ENCODE results near the gene ZNF484.
A peak's percentile ranks its signal among the peaks of the same experiment; 100 is the strongest.
"Not testable (repeated sequence)": the region's sequence is repeated elsewhere in the genome, so short reads cannot be mapped to it uniquely, and the experiment has no call there.

ZNF484 gene

DNA sequence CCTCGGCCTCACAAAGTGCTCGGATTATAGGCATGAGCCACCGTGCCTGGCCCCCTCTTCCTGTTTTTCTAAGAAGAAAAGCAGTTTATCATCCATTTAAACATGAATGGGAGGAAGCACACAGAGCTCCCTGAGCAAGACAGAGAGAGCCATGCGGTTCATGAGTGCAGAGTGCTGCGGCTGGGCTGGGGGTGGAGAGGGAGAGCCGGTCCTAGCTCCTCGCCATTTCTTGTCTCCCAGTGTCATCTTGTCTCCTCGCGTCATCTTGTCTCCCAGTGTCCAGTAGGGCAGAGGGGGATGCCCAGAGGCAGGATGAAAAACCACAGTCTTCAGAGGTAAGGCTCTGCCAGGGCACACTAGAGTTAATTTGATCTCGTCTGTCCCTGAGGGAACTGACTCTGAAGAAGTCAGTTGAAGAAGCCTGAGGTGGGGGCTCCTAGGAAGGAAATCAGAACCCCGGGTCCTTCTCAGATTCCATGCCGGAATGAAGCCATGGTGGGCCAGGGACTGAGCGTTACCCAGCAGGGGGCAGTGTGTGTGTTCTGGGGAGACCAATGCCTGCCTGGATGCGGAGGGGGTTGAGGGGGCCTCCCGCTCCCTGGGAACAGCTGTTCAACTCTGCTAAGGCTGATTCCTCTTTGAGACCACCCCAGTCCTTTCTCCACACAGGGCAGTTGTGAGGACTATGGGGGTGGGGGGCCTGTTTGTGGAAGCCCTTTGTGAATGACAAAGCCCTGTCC is 6.0 kb upstream of the ZNF484 start:
- DNase-seq = peak; percentile 50
- not testable (repeated sequence) for H3K9me3 Mint-ChIP-seq; H3K27me3 Mint-ChIP-seq; H3K36me3 Mint-ChIP-seq (ENCODE audit: low read depth); H3K4me3 Mint-ChIP-seq
- Mint-ChIP-seq H3K27ac (peak overlapping the region; percentile 57), H3K4me1 (ENCODE audit: low read depth) (peaks cover 46% of the 10 kb centered on the region)

DNA sequence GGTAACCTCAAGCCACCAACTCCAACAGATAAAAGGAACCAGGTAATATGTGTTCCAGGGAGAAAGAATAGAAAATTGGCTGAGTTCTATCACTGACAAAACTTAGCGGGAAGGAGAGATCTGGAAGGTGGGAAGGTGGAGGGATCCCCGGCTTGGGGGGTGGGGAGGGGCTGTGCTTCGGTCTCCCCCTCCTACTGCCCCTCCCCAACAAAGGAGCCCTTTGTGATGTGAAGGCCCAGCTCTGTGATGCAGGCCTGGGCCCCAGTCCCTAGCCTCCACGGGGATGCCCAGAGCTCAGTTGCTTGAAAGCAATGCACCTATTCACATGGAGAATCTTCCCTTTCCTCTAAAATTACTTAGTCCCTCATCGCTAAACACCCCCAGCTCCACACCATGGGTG is 4.4 kb upstream of the ZNF484 start:
- no peak for DNase-seq
- no peak overlapping the region for H3K27ac Mint-ChIP-seq
- peaks cover 4% of the 10 kb centered on the region for H3K36me3 Mint-ChIP-seq (ENCODE audit: low read depth)
- H3K27me3 Mint-ChIP-seq = no peaks in the 10 kb centered on the region
- H3K4me1 Mint-ChIP-seq (ENCODE audit: low read depth) = peaks cover 42% of the 10 kb centered on the region
- peaks cover 2% of the 10 kb centered on the region for H3K9me3 Mint-ChIP-seq
- H3K4me3 Mint-ChIP-seq = no peak overlapping the region

DNA sequence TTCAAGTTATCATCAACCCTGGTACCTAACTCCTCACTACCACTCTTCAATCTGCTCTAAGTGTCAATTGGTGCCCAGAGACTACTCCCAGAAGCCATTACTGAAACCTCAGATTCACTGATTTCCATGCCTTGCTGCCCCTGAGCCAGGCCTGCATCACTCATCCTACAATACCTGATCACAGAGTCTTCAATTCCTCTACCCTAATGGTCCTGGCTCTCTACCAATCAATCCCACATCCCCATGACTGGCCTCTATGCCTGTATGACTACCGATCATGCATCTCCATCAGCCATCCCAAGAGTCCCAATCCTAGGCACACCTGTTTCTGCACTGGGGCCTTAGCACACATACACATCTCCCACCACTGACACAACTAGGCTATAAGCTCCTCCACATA is 2.5 kb downstream of the ZNF484 start:
- Mint-ChIP-seq H3K4me3 (peak overlapping the region; percentile 99), H3K4me1 (ENCODE audit: low read depth) (peaks cover 55% of the 10 kb centered on the region), H3K36me3 (ENCODE audit: low read depth) (peaks cover 52% of the 10 kb centered on the region), H3K9me3 (peaks cover 2% of the 10 kb centered on the region), H3K27me3 (no peaks in the 10 kb centered on the region), H3K27ac (no peak overlapping the region)
- DNase-seq = no peak

DNA sequence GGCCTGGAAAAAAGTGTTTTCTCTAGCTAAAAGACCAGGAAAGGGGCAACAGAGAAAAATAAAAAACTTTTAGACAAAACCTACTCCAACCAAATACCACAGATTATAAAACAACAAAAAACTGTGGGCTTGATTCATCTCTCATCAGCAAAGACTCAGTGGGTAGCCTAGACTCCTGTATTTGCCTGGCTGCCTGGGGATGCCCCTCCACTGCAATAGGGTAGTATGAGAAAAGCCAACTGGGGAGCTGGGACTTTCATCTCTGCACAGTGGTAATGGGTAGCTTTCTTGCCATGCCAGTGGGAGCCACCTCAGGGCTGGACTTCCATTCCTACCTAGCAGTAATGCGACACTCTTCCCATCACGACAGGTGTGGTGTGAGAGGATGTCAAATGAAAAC is 7.5 kb downstream of the ZNF484 start:
- peaks cover 86% of the 10 kb centered on the region for H3K36me3 Mint-ChIP-seq (ENCODE audit: low read depth)
- H3K27me3 Mint-ChIP-seq = no peaks in the 10 kb centered on the region
- no peaks in the 10 kb centered on the region for H3K9me3 Mint-ChIP-seq
- H3K27ac Mint-ChIP-seq = no peak overlapping the region
- no peak overlapping the region for H3K4me3 Mint-ChIP-seq
- peaks cover 49% of the 10 kb centered on the region for H3K4me1 Mint-ChIP-seq (ENCODE audit: low read depth)
- DNase-seq = no peak

DNA sequence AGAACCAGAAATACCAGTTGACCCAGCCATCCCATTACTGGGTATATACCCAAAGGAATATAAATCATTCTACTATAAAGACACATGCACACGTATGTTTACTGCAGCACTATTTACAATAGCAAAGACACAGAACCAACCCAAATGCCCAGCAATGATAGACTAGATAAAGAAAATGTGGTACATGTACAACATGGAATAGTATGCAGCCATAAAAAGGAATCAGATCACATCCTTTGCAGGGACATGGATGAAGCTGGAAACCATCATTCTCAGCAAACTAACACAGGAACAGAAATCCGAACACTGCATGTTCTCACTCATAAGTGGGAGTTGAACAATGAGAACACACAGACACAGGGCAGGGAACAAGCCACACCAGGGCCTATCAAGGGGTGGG is 11.2 kb downstream of the ZNF484 start:
- not testable (repeated sequence) for H3K27me3 Mint-ChIP-seq, H3K27ac Mint-ChIP-seq, DNase-seq, H3K9me3 Mint-ChIP-seq, H3K4me3 Mint-ChIP-seq
- H3K36me3 Mint-ChIP-seq (ENCODE audit: low read depth) = peaks cover 87% of the 10 kb centered on the region
- peaks cover 57% of the 10 kb centered on the region for H3K4me1 Mint-ChIP-seq (ENCODE audit: low read depth)

DNA sequence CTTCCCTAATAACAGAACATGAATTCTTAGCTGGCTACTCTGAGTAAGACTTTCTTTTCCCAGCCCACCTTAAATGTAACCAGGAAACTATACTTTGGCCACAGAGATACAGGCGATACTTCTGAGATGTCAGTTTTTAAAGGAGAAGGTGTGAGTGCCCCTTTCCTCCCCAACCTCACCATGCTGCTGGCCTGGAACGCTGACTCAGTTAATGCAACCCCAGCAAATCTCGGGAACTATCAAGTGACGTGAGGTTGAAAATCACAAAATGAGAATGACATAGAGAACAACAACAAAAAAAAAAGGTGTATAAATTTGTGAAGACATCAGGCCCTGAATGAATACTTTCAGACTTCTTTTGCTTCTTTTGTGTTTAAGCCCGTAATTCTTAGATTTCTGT is 13.7 kb downstream of the ZNF484 start:
- Mint-ChIP-seq H3K4me3 (no peak overlapping the region), H3K27me3 (no peaks in the 10 kb centered on the region), H3K9me3 (no peaks in the 10 kb centered on the region), H3K27ac (no peak overlapping the region), H3K36me3 (ENCODE audit: low read depth) (peaks cover 89% of the 10 kb centered on the region), H3K4me1 (ENCODE audit: low read depth) (peaks cover 47% of the 10 kb centered on the region)
- no peak for DNase-seq

DNA sequence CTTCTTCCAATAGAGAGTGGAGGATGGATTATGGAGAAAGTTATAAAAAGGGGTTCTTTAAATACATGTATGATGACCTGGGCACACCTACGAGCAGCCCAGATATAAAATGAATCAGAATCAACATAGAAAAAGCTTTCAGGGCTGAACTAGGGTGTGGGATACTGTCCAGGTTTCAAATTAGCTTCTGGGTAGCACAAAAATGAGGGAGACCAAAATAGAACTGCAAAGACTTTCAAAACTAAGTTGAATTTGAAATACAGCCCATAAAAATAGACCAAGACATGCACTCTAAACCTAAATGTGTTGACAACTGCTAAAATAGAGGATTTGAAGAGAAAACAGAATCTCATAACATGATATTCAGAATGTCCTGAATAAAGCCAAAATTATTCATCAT is 17.0 kb downstream of the ZNF484 start:
- Mint-ChIP-seq H3K4me1 (ENCODE audit: low read depth) (peaks cover 38% of the 10 kb centered on the region), H3K27me3 (no peaks in the 10 kb centered on the region), H3K27ac (no peak overlapping the region), H3K9me3 (no peaks in the 10 kb centered on the region), H3K4me3 (no peak overlapping the region), H3K36me3 (ENCODE audit: low read depth) (peaks cover 88% of the 10 kb centered on the region)
- no peak for DNase-seq

DNA sequence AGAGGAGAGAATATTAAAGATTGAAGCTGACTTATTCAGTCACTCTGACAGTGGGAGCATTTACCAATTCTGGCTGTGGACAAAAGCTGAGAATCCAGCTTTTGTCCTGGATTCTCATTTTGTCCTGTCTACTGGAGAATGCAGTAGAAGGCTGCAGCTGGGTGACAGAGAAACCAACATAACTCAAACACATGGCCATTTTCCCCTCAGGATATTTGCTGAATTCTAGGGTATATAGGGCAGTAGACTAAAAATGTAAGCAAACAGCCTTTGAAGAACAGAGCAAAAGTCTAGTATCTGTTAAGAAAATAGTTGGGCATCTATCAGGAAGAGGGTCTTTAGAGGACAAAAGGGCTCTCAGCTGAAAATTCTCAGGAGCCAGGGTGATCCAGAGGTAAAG is 20.6 kb downstream of the ZNF484 start:
- DNase-seq = no peak
- H3K4me3 Mint-ChIP-seq = no peak overlapping the region
- no peaks in the 10 kb centered on the region for H3K27me3 Mint-ChIP-seq
- H3K27ac Mint-ChIP-seq = no peak overlapping the region
- H3K9me3 Mint-ChIP-seq = no peaks in the 10 kb centered on the region
- H3K4me1 Mint-ChIP-seq (ENCODE audit: low read depth) = peaks cover 17% of the 10 kb centered on the region
- peaks cover 90% of the 10 kb centered on the region for H3K36me3 Mint-ChIP-seq (ENCODE audit: low read depth)

DNA sequence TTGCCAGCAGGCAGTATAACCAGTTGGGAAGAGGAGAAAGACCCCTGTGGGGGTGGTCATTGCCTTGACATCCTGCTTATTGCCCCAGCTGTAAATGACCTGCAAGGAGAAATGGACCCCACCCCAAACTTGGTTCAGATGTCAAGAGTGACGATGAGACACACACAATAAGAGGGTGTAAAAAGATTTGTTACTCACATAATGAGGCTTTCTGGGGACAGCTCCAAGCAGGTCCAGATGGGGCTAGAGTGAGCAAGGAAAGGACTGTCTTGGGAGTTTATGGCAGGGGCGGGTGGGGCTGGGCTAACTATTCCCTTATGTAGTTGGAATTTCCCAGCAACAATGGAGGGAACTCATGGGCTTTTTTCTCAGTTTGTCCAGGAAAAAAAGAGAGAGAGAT is 24.1 kb downstream of the ZNF484 start:
- H3K36me3 Mint-ChIP-seq (ENCODE audit: low read depth) = peaks cover 94% of the 10 kb centered on the region

DNA sequence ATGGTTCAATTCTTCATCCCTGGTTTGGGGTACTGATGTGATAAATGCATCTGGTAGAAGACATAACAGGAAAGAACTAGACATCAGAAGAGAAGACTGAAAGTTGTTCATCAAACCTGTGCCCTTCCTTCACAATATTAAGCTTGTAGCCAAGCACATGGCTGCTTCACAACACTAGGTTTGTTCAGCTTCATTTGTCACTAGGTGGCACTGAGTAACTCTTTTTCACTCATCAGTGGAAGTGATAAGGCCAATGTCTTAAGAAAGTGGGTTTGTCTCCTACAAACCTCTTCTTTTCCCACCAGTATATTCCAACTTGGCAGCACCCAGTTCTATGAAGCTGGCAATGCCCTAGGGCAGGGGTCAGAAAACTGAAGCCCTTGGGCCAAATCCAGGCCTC is 26.9 kb downstream of the ZNF484 start:
- Mint-ChIP-seq H3K27ac (no peak overlapping the region), H3K4me3 (no peak overlapping the region), H3K4me1 (ENCODE audit: low read depth) (no peaks in the 10 kb centered on the region), H3K27me3 (no peaks in the 10 kb centered on the region), H3K36me3 (ENCODE audit: low read depth) (peaks cover 96% of the 10 kb centered on the region), H3K9me3 (peaks cover 36% of the 10 kb centered on the region)
- no peak for DNase-seq

More for the DNA sequence above, 24.1 kb downstream of the ZNF484 start:
- Mint-ChIP-seq H3K4me1 (ENCODE audit: low read depth) (no peaks in the 10 kb centered on the region), H3K9me3 (peaks cover 11% of the 10 kb centered on the region), H3K4me3 (no peak overlapping the region), H3K27me3 (no peaks in the 10 kb centered on the region), H3K27ac (no peak overlapping the region)
- no peak for DNase-seq

DNA sequence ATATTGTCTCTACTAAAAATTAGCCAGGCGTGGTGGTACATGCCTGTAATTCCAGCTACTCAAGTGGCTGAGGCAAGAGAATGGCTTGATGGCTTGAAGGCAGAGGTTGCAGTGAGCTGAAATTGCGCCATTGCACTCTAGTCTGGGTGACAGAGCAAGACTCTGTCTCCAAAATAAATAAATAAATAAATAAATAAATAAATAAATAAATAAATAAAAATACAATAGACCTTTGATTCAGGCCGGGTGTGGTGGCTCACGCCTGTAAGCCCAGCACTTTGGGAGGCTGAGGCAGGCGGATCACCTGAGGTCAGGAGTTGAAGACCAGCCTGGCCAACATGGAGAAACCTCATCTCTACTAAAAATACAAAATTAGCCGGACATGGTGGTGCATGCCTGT is 29.1 kb downstream of the ZNF484 start:
- Mint-ChIP-seq H3K36me3 (ENCODE audit: low read depth) (peaks cover 96% of the 10 kb centered on the region), H3K9me3 (peaks cover 43% of the 10 kb centered on the region)
- not testable (repeated sequence) for H3K27ac Mint-ChIP-seq; H3K27me3 Mint-ChIP-seq; H3K4me1 Mint-ChIP-seq (ENCODE audit: low read depth); DNase-seq; H3K4me3 Mint-ChIP-seq

DNA sequence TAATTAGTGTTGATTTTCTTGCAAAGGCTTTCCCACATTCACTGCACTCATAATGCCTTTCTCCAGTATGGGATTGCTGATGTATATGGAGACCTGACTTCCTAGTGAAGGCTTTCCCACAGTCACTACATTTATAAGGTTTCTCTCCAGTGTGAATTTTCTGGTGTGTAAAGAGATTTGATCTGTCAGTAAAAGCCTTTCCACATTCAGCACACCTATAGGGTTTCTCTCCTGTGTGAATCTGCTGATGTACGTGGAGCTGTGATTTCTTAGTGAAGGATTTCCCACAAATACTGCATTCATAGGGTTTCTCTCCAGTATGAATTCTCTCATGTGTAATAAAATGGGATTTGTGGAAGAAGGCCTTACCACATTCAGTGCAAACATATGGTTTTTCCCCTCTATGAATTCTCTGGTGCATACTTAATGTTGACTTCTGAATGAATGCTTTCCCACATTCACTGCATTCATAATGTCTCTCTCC is 31.1 kb downstream of the ZNF484 start:
- Mint-ChIP-seq H3K27ac (no peak overlapping the region), H3K36me3 (ENCODE audit: low read depth) (peaks cover 89% of the 10 kb centered on the region), H3K9me3 (peaks cover 50% of the 10 kb centered on the region), H3K27me3 (no peaks in the 10 kb centered on the region), H3K4me1 (ENCODE audit: low read depth) (no peaks in the 10 kb centered on the region), H3K4me3 (no peak overlapping the region)
- no peak for DNase-seq

DNA sequence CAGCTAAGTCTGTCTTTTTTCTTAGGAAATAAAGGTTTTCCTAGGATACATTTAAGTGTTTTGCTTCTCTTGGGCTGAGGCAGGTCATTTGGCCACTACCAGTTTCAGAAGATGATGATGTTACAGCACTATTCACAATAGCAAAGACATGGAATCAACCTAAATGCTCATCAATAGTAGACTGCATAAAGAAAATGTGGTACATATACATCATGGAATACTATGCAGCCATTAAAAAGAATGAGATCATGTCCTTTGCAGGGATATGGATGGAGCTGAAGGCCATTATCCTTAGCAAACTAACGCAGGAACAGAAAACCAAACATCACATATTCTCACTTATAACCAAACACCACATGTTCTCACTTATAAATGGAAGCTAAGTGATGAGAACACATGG is 39.4 kb downstream of the ZNF484 start:
- not testable (repeated sequence) for H3K27me3 Mint-ChIP-seq; H3K4me3 Mint-ChIP-seq; H3K27ac Mint-ChIP-seq; H3K4me1 Mint-ChIP-seq (ENCODE audit: low read depth); DNase-seq
- Mint-ChIP-seq H3K36me3 (ENCODE audit: low read depth) (peaks cover 33% of the 10 kb centered on the region), H3K9me3 (peaks cover 44% of the 10 kb centered on the region)

DNA sequence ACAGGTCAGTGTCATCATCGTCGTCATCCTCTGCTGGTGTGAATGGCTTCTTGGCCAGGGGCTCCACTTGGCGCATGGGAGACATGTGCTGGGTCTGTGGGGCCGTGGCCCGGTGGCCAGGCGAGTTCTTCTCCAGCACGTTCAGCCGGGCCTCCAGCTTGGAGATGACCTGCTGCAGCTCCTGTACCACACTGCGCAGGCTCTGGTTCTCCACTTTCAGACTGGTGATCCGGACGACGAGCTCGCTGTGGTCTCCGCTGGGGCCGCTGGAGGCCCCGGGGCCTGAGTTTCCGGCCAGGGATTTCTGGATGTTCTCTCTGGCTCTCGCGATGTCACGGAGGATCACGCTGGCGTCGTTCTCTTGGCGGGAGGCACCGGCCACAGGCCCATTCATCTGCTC is 40.6 kb downstream of the ZNF484 start:
- Mint-ChIP-seq H3K27ac (no peak overlapping the region), H3K27me3 (no peaks in the 10 kb centered on the region), H3K36me3 (ENCODE audit: low read depth) (peaks cover 24% of the 10 kb centered on the region), H3K4me1 (ENCODE audit: low read depth) (no peaks in the 10 kb centered on the region), H3K9me3 (peaks cover 45% of the 10 kb centered on the region), H3K4me3 (no peak overlapping the region)
- DNase-seq = no peak

DNA sequence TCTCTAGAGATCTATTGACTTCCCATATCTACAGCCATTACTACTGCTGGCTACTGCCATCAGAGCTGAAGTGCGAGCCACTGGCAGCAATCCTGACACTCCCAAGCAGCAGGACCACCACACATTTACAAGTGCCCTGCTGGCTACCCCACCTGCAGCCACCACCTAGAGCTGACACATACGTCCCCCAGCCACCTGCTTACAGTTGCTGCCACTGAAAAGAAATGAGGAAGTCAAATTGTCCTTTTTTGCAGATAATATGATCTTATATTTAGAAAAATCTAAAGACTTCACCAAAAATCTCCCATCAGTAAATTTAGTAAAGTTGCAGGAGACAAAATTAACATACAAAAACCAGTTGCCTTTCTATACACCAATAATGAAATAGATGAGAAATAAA is 48.4 kb downstream of the ZNF484 start:
- DNase-seq = no peak
- no peak overlapping the region for H3K27ac Mint-ChIP-seq
- no peaks in the 10 kb centered on the region for H3K27me3 Mint-ChIP-seq

DNA sequence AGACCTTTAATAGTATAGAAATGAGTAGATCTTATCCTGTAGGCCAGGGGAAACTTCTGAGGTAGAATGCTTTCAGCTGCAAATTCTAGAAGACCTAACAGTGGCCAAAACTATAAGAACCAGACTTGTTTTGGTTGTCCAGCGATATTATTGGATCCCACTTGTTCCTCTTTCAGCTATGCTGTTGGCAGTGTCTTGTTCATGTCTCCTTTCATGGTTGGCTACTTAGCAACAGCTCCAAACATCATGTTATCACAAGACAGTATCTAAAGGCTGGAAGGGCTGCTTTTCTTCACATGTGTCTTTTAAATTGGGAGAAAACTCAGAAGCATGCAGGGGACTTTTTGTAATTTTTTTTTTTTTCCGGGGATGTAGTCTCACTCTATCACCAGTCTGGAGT is 52.8 kb downstream of the ZNF484 start:
- not testable (repeated sequence) for H3K27me3 Mint-ChIP-seq; H3K36me3 Mint-ChIP-seq (ENCODE audit: low read depth); H3K27ac Mint-ChIP-seq; H3K4me1 Mint-ChIP-seq (ENCODE audit: low read depth); DNase-seq; H3K9me3 Mint-ChIP-seq; H3K4me3 Mint-ChIP-seq

More for the DNA sequence above, 48.4 kb downstream of the ZNF484 start:
- H3K4me1 Mint-ChIP-seq (ENCODE audit: low read depth) = no peaks in the 10 kb centered on the region
- no peaks in the 10 kb centered on the region for H3K36me3 Mint-ChIP-seq (ENCODE audit: low read depth)
- peaks cover 16% of the 10 kb centered on the region for H3K9me3 Mint-ChIP-seq
- H3K4me3 Mint-ChIP-seq = no peak overlapping the region
